ENCODE measurements around the gene ZBTB4.

GRCh38 chr17:7417056-7417655, 62.3 kb downstream of the ZBTB4 start:
- TF ChIP-seq TAF1 (IDR thresholded peaks at IDR 0.05; ENCODE audit: borderline replicate concordance, low read depth, low read length) (no peak), POLR2AphosphoS5 (IDR thresholded peaks at IDR 0.05; ENCODE audit: low read depth, low read length) (no peak)
